ENCODE measurements around the gene ATP6V1A. TPM values are rescaled to one million over a fixed set of nuclear protein-coding genes. Genes with fewer than 3 reads are reported as not detected.

The ATP6V1A gene
- total RNA-seq, 1 experiment from 2014 or later, result 89.6 TPM

- Histone ChIP-seq H3K4me1 (ENCODE audit: control insufficient read depth, insufficient read depth, low read length) (no peaks in the 10 kb centered on the region), H3K27ac (ENCODE audit: low read length) (no peak overlapping the region), H3K9me3 (ENCODE audit: control insufficient read depth, insufficient read depth, low read depth, low read length) (no peaks in the 10 kb centered on the region), H3K4me3 (ENCODE audit: low read depth in 2 of 2, low read length in 2 of 2) (no peak overlapping the region), H3K36me3 (ENCODE audit: control insufficient read depth, insufficient read depth, low read length) (no peaks in the 10 kb centered on the region), H3K27me3 (ENCODE audit: control insufficient read depth, insufficient read depth, low read length) (no peaks in the 10 kb centered on the region)
- no TSS peak for BruUV-seq (replicated peaks)
- intact Hi-C loops (cut with micrococcal nuclease; ENCODE audit: unreplicated experiment) (no loop called here), in situ Hi-C loops (cut with HindIII; ENCODE audit: low pct_unique_long_range_greater_than_20kb, low sequenced_read_pairs) (no loop called here)
- TF ChIP-seq CTCF (IDR thresholded peaks at IDR 0.05) (no peak), SIN3A (IDR thresholded peaks at IDR 0.05; ENCODE audit: borderline replicate concordance, insufficient read depth, low read depth, low read length) (no peak), TCF7L2 (IDR thresholded peaks at IDR 0.05; ENCODE audit: low read depth, low read length) (no peak), REST (IDR thresholded peaks at IDR 0.05; ENCODE audit: insufficient read depth in 1 of 2, low read depth in 2 of 2, low read length in 1 of 2) (no peak), POLR2AphosphoS5 (IDR thresholded peaks at IDR 0.05; ENCODE audit: low read depth, low read length) (no peak)
- CTCF ChIA-PET, result no interaction called here
- DNase-seq (ENCODE audit: low read depth, low spot score) (no peak), ATAC-seq (no peak)
- POLR2A ChIA-PET, result no interaction called here
Observed at GRCh38 chr3:113707835-113708234, 39.0 kb upstream of the ATP6V1A start.

GRCh38 chr3:113712129-113712528 is 34.7 kb upstream of the ATP6V1A start:
- intact Hi-C loops (cut with micrococcal nuclease; ENCODE audit: unreplicated experiment) (no loop called here), in situ Hi-C loops (cut with HindIII; ENCODE audit: low pct_unique_long_range_greater_than_20kb, low sequenced_read_pairs) (no loop called here)
- TF ChIP-seq TCF7L2 (IDR thresholded peaks at IDR 0.05; ENCODE audit: low read depth, low read length), result no peak
- no peak for TF ChIP-seq CTCF (IDR thresholded peaks at IDR 0.05)
- no peak for TF ChIP-seq REST (IDR thresholded peaks at IDR 0.05; ENCODE audit: insufficient read depth in 1 of 2, low read depth in 2 of 2, low read length in 1 of 2)
- TF ChIP-seq POLR2AphosphoS5 (IDR thresholded peaks at IDR 0.05; ENCODE audit: low read depth, low read length), result no peak
- no peak for TF ChIP-seq SIN3A (IDR thresholded peaks at IDR 0.05; ENCODE audit: borderline replicate concordance, insufficient read depth, low read depth, low read length)
- no TSS peak for BruUV-seq (replicated peaks)
- Histone ChIP-seq H3K27ac (ENCODE audit: low read length) (no peak overlapping the region), H3K4me3 (ENCODE audit: low read depth in 2 of 2, low read length in 2 of 2) (no peak overlapping the region), H3K9me3 (ENCODE audit: control insufficient read depth, insufficient read depth, low read depth, low read length) (no peaks in the 10 kb centered on the region), H3K4me1 (ENCODE audit: control insufficient read depth, insufficient read depth, low read length) (no peaks in the 10 kb centered on the region), H3K36me3 (ENCODE audit: control insufficient read depth, insufficient read depth, low read length) (peaks cover 5% of the 10 kb centered on the region; the same call in 1 of the 2 replicates), H3K27me3 (ENCODE audit: control insufficient read depth, insufficient read depth, low read length) (no peaks in the 10 kb centered on the region)
- ATAC-seq (peak; percentile 62; the same call in 1 of the 2 replicates), DNase-seq (ENCODE audit: low read depth, low spot score) (no peak)
- ChIA-PET POLR2A (interaction anchor here (0.7 kb wide), 1 partner anchor 1805 kb away, joined by 8 read pairs; no protein-coding TSS in a partner anchor), CTCF (interaction anchor here (0.6 kb wide), 3 partner anchors 28 to 382 kb away, joined by 4 to 5 read pairs (median 4); no protein-coding TSS in a partner anchor)
